ENCODE results near the gene HSDL2.

Gene HSDL2

DNA sequence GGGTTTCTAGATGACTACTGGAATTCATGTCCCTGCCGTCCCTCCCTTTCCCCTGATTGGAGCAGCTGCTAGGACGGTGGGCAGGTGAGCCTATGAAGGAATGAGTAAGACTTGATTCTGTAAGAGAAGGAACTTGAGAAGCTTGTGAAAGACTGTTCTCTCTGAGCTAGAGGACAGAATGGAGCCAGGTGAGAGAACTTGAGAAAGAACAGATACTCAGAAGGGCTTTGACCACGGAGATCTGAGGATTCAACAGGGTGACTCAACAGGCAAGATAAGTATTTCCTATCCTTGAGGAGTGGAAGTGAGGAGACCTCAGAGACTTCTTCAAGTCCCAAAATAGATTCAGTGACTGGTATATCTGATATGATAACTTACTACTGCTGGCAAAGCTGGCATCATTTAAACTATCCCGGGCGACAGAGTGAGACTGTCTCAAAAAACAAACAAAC is 41.9 kb downstream of the HSDL2 start:
- TF ChIP-seq, protein P1, sequence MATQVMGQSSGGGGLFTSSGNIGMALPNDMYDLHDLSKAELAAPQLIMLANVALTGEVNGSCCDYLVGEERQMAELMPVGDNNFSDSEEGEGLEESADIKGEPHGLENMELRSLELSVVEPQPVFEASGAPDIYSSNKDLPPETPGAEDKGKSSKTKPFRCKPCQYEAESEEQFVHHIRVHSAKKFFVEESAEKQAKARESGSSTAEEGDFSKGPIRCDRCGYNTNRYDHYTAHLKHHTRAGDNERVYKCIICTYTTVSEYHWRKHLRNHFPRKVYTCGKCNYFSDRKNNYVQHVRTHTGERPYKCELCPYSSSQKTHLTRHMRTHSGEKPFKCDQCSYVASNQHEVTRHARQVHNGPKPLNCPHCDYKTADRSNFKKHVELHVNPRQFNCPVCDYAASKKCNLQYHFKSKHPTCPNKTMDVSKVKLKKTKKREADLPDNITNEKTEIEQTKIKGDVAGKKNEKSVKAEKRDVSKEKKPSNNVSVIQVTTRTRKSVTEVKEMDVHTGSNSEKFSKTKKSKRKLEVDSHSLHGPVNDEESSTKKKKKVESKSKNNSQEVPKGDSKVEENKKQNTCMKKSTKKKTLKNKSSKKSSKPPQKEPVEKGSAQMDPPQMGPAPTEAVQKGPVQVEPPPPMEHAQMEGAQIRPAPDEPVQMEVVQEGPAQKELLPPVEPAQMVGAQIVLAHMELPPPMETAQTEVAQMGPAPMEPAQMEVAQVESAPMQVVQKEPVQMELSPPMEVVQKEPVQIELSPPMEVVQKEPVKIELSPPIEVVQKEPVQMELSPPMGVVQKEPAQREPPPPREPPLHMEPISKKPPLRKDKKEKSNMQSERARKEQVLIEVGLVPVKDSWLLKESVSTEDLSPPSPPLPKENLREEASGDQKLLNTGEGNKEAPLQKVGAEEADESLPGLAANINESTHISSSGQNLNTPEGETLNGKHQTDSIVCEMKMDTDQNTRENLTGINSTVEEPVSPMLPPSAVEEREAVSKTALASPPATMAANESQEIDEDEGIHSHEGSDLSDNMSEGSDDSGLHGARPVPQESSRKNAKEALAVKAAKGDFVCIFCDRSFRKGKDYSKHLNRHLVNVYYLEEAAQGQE (IDR thresholded peaks at IDR 0.05; ENCODE audit: low read depth), result no peak
- no peak for TF ChIP-seq EGR1 (IDR thresholded peaks at IDR 0.05)
- TF ChIP-seq TAF1 (IDR thresholded peaks at IDR 0.05; ENCODE audit: low read depth), result no peak
- no peak for TF ChIP-seq YY1 (IDR thresholded peaks at IDR 0.05; ENCODE audit: low read depth)
- TF ChIP-seq EP300 (IDR thresholded peaks at IDR 0.05; ENCODE audit: borderline replicate concordance), result no peak
- no peak for TF ChIP-seq USF1 (IDR thresholded peaks at IDR 0.05)
- no peak for TF ChIP-seq NFIC (IDR thresholded peaks at IDR 0.05)
- TF ChIP-seq, protein P2, sequence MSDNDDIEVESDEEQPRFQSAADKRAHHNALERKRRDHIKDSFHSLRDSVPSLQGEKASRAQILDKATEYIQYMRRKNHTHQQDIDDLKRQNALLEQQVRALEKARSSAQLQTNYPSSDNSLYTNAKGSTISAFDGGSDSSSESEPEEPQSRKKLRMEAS (IDR thresholded peaks at IDR 0.05), result no peak
- TF ChIP-seq CEBPB (IDR thresholded peaks at IDR 0.05), result no peak
- TF ChIP-seq CREB1 (IDR thresholded peaks at IDR 0.05; ENCODE audit: low read depth), result no peak

DNA sequence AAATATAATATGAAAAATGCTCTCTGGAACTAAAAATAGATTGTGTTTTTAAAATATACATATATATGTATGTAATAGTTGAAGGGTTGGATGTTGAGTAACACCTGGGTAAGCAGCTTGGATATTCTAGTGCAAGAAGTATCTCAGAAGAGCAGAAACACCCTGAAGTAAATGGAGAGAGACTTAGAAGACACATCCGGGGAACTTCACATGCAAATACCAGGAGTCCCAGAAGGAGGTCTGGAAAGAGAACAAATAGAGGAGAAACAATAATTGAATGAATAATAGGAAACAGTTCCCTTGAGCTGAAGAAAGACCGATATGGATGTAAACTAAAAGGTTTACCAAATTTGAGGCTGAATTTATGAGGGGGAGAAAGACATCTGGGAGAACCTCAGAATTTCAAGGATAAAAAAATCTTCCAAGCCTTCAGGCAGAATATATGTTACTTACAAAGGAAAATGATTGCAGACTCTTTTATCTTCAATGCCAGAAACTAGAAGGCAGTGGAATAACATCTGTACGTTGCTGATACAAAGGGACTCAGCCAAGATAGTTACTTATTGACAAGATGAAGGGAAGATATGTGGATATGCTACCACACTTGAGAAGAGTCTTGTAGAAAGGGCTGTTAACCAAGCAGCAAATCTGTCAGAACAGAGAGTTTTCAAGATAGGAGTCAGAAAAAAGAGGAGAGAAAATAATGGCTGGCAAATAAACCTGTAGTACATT is 42.7 kb downstream of the HSDL2 start:
- TF ChIP-seq USF1 (IDR thresholded peaks at IDR 0.05), result no peak
- no peak for TF ChIP-seq TEAD4 (IDR thresholded peaks at IDR 0.05)
- TF ChIP-seq RAD21 (IDR thresholded peaks at IDR 0.05; ENCODE audit: low read depth), result no peak
- TF ChIP-seq FOXM1 (IDR thresholded peaks at IDR 0.05; ENCODE audit: borderline replicate concordance, low read depth), result no peak
- TF ChIP-seq, protein P1 (IDR thresholded peaks at IDR 0.05; ENCODE audit: low read depth), result no peak
- TF ChIP-seq EGR1 (IDR thresholded peaks at IDR 0.05), result no peak
- TF ChIP-seq YY1 (IDR thresholded peaks at IDR 0.05; ENCODE audit: low read depth), result no peak
- no peak for TF ChIP-seq CREB1 (IDR thresholded peaks at IDR 0.05; ENCODE audit: low read depth)
- TF ChIP-seq, protein P2 (IDR thresholded peaks at IDR 0.05), result no peak
- TF ChIP-seq NFIC (IDR thresholded peaks at IDR 0.05), result no peak
- no peak for TF ChIP-seq TAF1 (IDR thresholded peaks at IDR 0.05; ENCODE audit: low read depth)
- no peak for TF ChIP-seq CEBPB (IDR thresholded peaks at IDR 0.05)
- TF ChIP-seq EP300 (IDR thresholded peaks at IDR 0.05; ENCODE audit: borderline replicate concordance), result no peak
- no peak for TF ChIP-seq ZBTB7A (IDR thresholded peaks at IDR 0.05; ENCODE audit: low read depth)
- TF ChIP-seq TCF12 (IDR thresholded peaks at IDR 0.05; ENCODE audit: low read depth), result no peak

- TF ChIP-seq CEBPB (IDR thresholded peaks at IDR 0.05), result no peak
These were observed 50.2 kb downstream of the HSDL2 start for GRCh38 chr9:112430006-112430522.

GRCh38 chr9:112433499-112434392 is 53.8 kb downstream of the HSDL2 start:
- TF ChIP-seq FOXM1 (IDR thresholded peaks at IDR 0.05; ENCODE audit: borderline replicate concordance, low read depth) (no peak), EGR1 (IDR thresholded peaks at IDR 0.05) (no peak), TAF1 (IDR thresholded peaks at IDR 0.05; ENCODE audit: low read depth) (no peak), CREB1 (IDR thresholded peaks at IDR 0.05; ENCODE audit: low read depth) (no peak), CEBPB (IDR thresholded peaks at IDR 0.05) (no peak)
- TF ChIP-seq, protein P2 (IDR thresholded peaks at IDR 0.05), result no peak

DNA sequence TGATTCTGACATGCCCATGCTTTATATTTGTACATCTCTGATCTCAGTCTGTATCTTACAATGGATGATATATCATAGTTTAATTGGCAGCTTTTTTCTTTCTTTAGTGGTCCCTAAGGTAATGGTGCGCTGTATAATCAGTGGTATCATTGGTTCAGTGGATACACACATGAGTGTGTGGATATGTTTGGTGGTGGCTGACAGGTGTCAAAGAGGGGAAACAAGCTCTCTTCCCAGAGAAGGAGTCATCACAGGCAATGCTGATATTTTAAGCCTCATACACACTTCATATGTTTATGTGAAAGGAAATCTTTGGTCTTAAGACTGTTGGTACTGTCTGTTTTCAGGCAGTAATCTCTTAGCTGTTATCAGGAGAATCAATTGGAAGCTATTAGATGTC is 54.6 kb downstream of the HSDL2 start:
- TF ChIP-seq USF1 (IDR thresholded peaks at IDR 0.05) (no peak), TAF1 (IDR thresholded peaks at IDR 0.05; ENCODE audit: low read depth) (no peak), FOXM1 (IDR thresholded peaks at IDR 0.05; ENCODE audit: borderline replicate concordance, low read depth) (no peak), CEBPB (IDR thresholded peaks at IDR 0.05) (no peak), EP300 (IDR thresholded peaks at IDR 0.05; ENCODE audit: borderline replicate concordance) (no peak), NFIC (IDR thresholded peaks at IDR 0.05) (no peak), ZBTB7A (IDR thresholded peaks at IDR 0.05; ENCODE audit: low read depth) (no peak), TEAD4 (IDR thresholded peaks at IDR 0.05) (no peak), YY1 (IDR thresholded peaks at IDR 0.05; ENCODE audit: low read depth) (no peak), TCF12 (IDR thresholded peaks at IDR 0.05; ENCODE audit: low read depth) (no peak), EGR1 (IDR thresholded peaks at IDR 0.05) (no peak), CREB1 (IDR thresholded peaks at IDR 0.05; ENCODE audit: low read depth) (no peak)
- TF ChIP-seq, protein P2 (IDR thresholded peaks at IDR 0.05), result no peak
- TF ChIP-seq, protein P1 (IDR thresholded peaks at IDR 0.05; ENCODE audit: low read depth), result no peak
